B cell (primary cell): ENCODE measurements around the gene DHX8. TPM values are rescaled to one million over a fixed set of nuclear protein-coding genes. Genes with fewer than 3 reads are reported as not detected.

Experiments used
- ATAC-seq: fragments of 200-7000 bp; cut with Tn5 transposase; one replicate; pipeline ENCODE4 v1.10.0; 2021; ENCODE audit warnings: low read depth, mild to moderate bottlenecking, moderate number of reproducible peaks, moderate library complexity
- CTCF ChIA-PET: fragments of 350-600 bp; sonication (Branson Sonifier 250); formaldehyde crosslinking; loops from one replicate; lab custom pipeline; 2021; ENCODE audit warnings: antibody characterized with exemption, inconsistent platforms; lab: Charles Lee
- POLR2A ChIA-PET: fragments of 350-600 bp; sonication (Branson Sonifier 250); formaldehyde crosslinking; loops from one replicate; lab custom pipeline; 2021; ENCODE audit warnings: antibody characterized with exemption; lab: Charles Lee
- DNase-seq: peaks from one replicate; pipeline ENCODE4 v3.0.0; 2013
- H2AFZ ChIP-seq: 2 replicates; pipeline ENCODE4 v1.6.1; 2012; ENCODE audit warnings: mild to moderate bottlenecking, low read depth, low read length; ENCODE audit not compliant: insufficient read depth, poor library complexity, severe bottlenecking
- H3K27ac ChIP-seq, 2 donors: 1 replicate in 1 of 2; 2 replicates in 1 of 2; pipeline ENCODE4 v1.5.1; 2012 to 2013; ENCODE audit warnings: low read length in 2 of 2, mild to moderate bottlenecking in 2 of 2, moderate library complexity in 1 of 2
- H3K27me3 ChIP-seq, 4 experiments: fragments of 200-600 bp in 1 of 4; sonication (generic) in 1 of 4; replicated peaks in 1 of 4; 1 replicate in 2 of 4; 2 replicates in 2 of 4; pipeline versions ENCODE4 v1.6.1 to v1.7.0; 2013 to 2016; ENCODE audit warnings: low read length in 3 of 4, mild to moderate bottlenecking in 2 of 4, mixed read lengths in 1 of 4, moderate library complexity in 1 of 4; ENCODE audit not compliant: insufficient read depth in 4 of 4, control insufficient read depth in 3 of 4; ENCODE audit errors: control extremely low read depth in 1 of 4
- H3K36me3 ChIP-seq, 2 experiments: replicated peaks in 1 of 2; 1 replicate in 1 of 2; 2 replicates in 1 of 2; pipeline versions ENCODE4 v1.6.1 to v1.7.1; 2013; ENCODE audit warnings: low read length in 1 of 2; ENCODE audit not compliant: insufficient read depth in 2 of 2, control insufficient read depth in 1 of 2; ENCODE audit errors: control extremely low read depth in 1 of 2, extremely low read depth in 1 of 2
- H3K4me1 ChIP-seq, 2 donors: fragments of 200-600 bp in 1 of 2; sonication (generic) in 1 of 2; 1 replicate in 1 of 2; 2 replicates in 1 of 2; pipeline versions ENCODE4 v1.5.1 to v1.6.1; 2013 to 2017; ENCODE audit warnings: low read length in 2 of 2; ENCODE audit not compliant: control insufficient read depth in 2 of 2, insufficient read depth in 2 of 2
- H3K4me2 ChIP-seq: replicated peaks from 2 replicates; pipeline ENCODE3; 2012; ENCODE audit warnings: mild to moderate bottlenecking, low read depth, low read length; ENCODE audit not compliant: poor library complexity, severe bottlenecking
- H3K4me3 ChIP-seq, 5 experiments: fragments of 200-600 bp in 1 of 5; sonication (generic) in 1 of 5; 1 replicate in 3 of 5; 2 replicates in 2 of 5; pipeline versions ENCODE4 v1.5.1 to v1.7.0; 2011 to 2016; ENCODE audit warnings: low read length in 4 of 5, mild to moderate bottlenecking in 4 of 5, low read depth in 2 of 5, control low read depth in 1 of 5, moderate library complexity in 1 of 5; ENCODE audit not compliant: insufficient read depth in 1 of 5; ENCODE audit errors: control extremely low read depth in 1 of 5, extremely low read depth in 1 of 5
- H3K79me2 ChIP-seq: fragments of 200-600 bp; sonication (generic); one replicate; pipeline ENCODE4 v1.6.0; 2016; ENCODE audit warnings: low read length; ENCODE audit not compliant: control insufficient read depth, insufficient read depth
- H3K9ac ChIP-seq: fragments of 200-600 bp; sonication (generic); 2 replicates; pipeline ENCODE4 v1.6.1; 2017; ENCODE audit warnings: mild to moderate bottlenecking, low read length, moderate library complexity
- H3K9me3 ChIP-seq, 3 donors: one replicate each; pipeline versions ENCODE4 v1.6.1 to v1.7.1; 2013; ENCODE audit warnings: low read length in 2 of 3; ENCODE audit not compliant: control insufficient read depth in 2 of 3, insufficient read depth in 1 of 3; ENCODE audit errors: control extremely low read depth in 1 of 3
- H4K20me1 ChIP-seq: 2 replicates; pipeline ENCODE4 v1.6.0; 2012; ENCODE audit warnings: mild to moderate bottlenecking, low read length; ENCODE audit not compliant: insufficient read depth, control insufficient read depth, poor library complexity, severe bottlenecking
- H3K27ac Mint-ChIP-seq: one replicate; pipeline ENCODE4 v1.8.0; 2021; ENCODE audit warnings: mixed read lengths
- H3K27me3 Mint-ChIP-seq: one replicate; pipeline ENCODE4 v1.8.0; 2021; ENCODE audit warnings: mixed read lengths
- H3K4me1 Mint-ChIP-seq: one replicate; pipeline ENCODE4 v1.8.0; 2021; ENCODE audit warnings: mixed read lengths
- H3K4me3 Mint-ChIP-seq: one replicate; pipeline ENCODE4 v1.8.0; 2021; ENCODE audit warnings: mixed read lengths
- H3K9me3 Mint-ChIP-seq: one replicate; pipeline ENCODE4 v1.8.0; 2022; ENCODE audit warnings: mixed read lengths; ENCODE audit not compliant: insufficient read depth
- CTCF ChIP-seq: fragments of 200-600 bp; IDR thresholded peaks from one replicate; pipeline ENCODE4 v1.8.0; 2022; ENCODE audit warnings: antibody characterized with exemption, mild to moderate bottlenecking
- EZH2 ChIP-seq: IDR thresholded peaks from 2 replicates; pipeline ENCODE4 v1.6.1; 2012; ENCODE audit warnings: borderline replicate concordance, low read depth, mild to moderate bottlenecking, moderate library complexity, low read length; ENCODE audit not compliant: insufficient read depth, poor library complexity, severe bottlenecking
- WGBS: methylation state at CpG from one replicate; pipeline ENCODE4 v1.1.5; 2013; ENCODE audit warnings: missing lambda C conversion rate; ENCODE audit not compliant: insufficient coverage; 5-methylcytosine and 5-hydroxymethylcytosine counted together
- intact Hi-C: fragments of 100-400 bp; cut with micrococcal nuclease; formaldehyde crosslinking; loops from one replicate; pipeline ENCODE4 v1.10.0; 2022
- polyA plus RNA-seq: library from polyadenylated mRNA; depleted of rRNA; stranded (reverse); fragments of >200 nt; gene quantifications from 2 replicates; pipeline ENCODE4 v1.2.3, GENCODE V29; 2012
- total RNA-seq, 2 donors: library from RNA; stranded (reverse); fragments of 120-200 nt in 1 of 2; gene quantifications; 1 replicate in 1 of 2; 2 replicates in 1 of 2; pipeline versions ENCODE4 v1.2.3 to v1.2.4, GENCODE V29; 2013 to 2022

The DHX8 gene
- total and polyA plus RNA-seq, 2 donors (not counting 1 experiment from before 2014, with no cell fraction given) = 17.9 to 63.3 TPM

- Histone ChIP-seq H3K27me3 (no peaks in the 10 kb centered on the region), H3K4me2 (no peak overlapping the region), H4K20me1 (no peaks in the 10 kb centered on the region), H3K9me3 (no peaks in the 10 kb centered on the region), H3K9ac (no peak overlapping the region), H3K4me1 (peaks cover under 1 to 5% of the 10 kb centered on the region in 2 donors), H3K27ac (no peak overlapping the region), H2AFZ (no peak overlapping the region), H3K36me3 (no peaks in the 10 kb centered on the region), H3K4me3 (no peak overlapping the region), H3K79me2 (no peaks in the 10 kb centered on the region)
- WGBS = 95% methylated on average over 5 of the region's 9 CpGs
- H3K4me3 Mint-ChIP-seq = no peak overlapping the region
- intact Hi-C loops = no loop called here
- POLR2A ChIA-PET = no interaction called here
- H3K27ac Mint-ChIP-seq = no peak overlapping the region
- ATAC-seq (no peak), DNase-seq (no peak)
- no peaks in the 10 kb centered on the region for H3K9me3 Mint-ChIP-seq
- CTCF ChIA-PET = interaction anchor here (1.3 kb wide), 1 partner anchor 84 kb away, joined by 5 read pairs; no protein-coding TSS in a partner anchor
- H3K4me1 Mint-ChIP-seq = no peaks in the 10 kb centered on the region
- TF ChIP-seq CTCF = no peak
- no peak for TF ChIP-seq EZH2
- H3K27me3 Mint-ChIP-seq = peaks cover 8% of the 10 kb centered on the region
Observed at GRCh38 chr17:43477832-43478634, 5.7 kb upstream of the DHX8 start.

DNA sequence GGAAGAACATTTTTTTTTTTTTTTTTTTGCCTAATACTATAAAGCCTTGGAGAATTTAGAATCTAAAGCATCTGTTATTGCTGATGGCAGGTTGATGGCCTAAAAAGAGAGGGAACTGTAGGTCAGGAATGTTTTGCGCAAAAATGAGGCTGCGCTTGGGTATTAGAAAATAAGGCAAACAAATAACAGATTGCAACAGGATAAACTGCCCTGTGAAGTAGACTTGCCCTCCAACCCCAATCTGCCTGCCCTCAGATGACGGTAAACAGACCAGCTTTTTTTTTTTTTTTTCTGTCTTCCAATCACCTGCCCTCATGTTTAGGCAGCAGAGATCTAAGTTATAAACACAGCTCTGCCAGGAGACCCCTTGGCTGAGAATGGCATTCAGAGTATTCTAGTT is 3.8 kb upstream of the DHX8 start:
- 100% methylated on average over 2 of the region's 3 CpGs for WGBS
- no peaks in the 10 kb centered on the region for H3K9me3 ChIP-seq
- TF ChIP-seq CTCF = no peak
- no peak for TF ChIP-seq EZH2
- no peak for ATAC-seq
- H3K4me3 ChIP-seq = no peak overlapping the region
- no peak overlapping the region for H3K9ac ChIP-seq
- Mint-ChIP-seq H3K4me3 (no peak overlapping the region), H3K4me1 (peaks cover 17% of the 10 kb centered on the region), H3K27me3 (peaks cover 4% of the 10 kb centered on the region), H3K27ac (no peak overlapping the region), H3K9me3 (no peaks in the 10 kb centered on the region)
- no peak overlapping the region for H2AFZ ChIP-seq
- peaks cover 12% of the 10 kb centered on the region for H3K79me2 ChIP-seq
- no peak overlapping the region for H3K27ac ChIP-seq
- intact Hi-C loops = loop anchor here (5.0 to 10.0 kb wide), 2 partner anchors 658 to 735 kb away; partner anchors contain the start of genes BECN1 and EZH1
- no peak overlapping the region for H3K4me2 ChIP-seq
- no peak for DNase-seq
- peaks cover 2% of the 10 kb centered on the region for H4K20me1 ChIP-seq
- no peaks in the 10 kb centered on the region for H3K27me3 ChIP-seq
- ChIA-PET CTCF (interaction anchor here (1.1 to 6.7 kb wide), 2 partner anchors 72 to 84 kb away, joined by 3 to 218 read pairs; partner anchors contain the start of gene ARL4D), POLR2A (no interaction called here)
- H3K36me3 ChIP-seq = no peaks in the 10 kb centered on the region
- peaks cover 11 to 18% of the 10 kb centered on the region in 2 donors for H3K4me1 ChIP-seq
